Fibroblast of lung (primary cell): Measurements from ENCODE around the gene OSBPL9.

Source experiments
- CTCF ChIP-seq, 2 donors: IDR thresholded peaks in 1 of 2; conservative IDR thresholded peaks in 1 of 2; 1 replicate in 1 of 2; 2 replicates in 1 of 2; pipeline ENCODE4 v1.5.1; 2011 to 2012; ENCODE audit warnings: low read length in 2 of 2, control low read depth in 1 of 2, inconsistent platforms in 1 of 2, low read depth in 1 of 2, mild to moderate bottlenecking in 1 of 2
- EZH2 ChIP-seq: IDR thresholded peaks from 2 replicates; pipeline ENCODE4 v1.5.1; 2012; ENCODE audit warnings: low read length, control low read depth, mild to moderate bottlenecking; ENCODE audit errors: missing control alignments

DNA sequence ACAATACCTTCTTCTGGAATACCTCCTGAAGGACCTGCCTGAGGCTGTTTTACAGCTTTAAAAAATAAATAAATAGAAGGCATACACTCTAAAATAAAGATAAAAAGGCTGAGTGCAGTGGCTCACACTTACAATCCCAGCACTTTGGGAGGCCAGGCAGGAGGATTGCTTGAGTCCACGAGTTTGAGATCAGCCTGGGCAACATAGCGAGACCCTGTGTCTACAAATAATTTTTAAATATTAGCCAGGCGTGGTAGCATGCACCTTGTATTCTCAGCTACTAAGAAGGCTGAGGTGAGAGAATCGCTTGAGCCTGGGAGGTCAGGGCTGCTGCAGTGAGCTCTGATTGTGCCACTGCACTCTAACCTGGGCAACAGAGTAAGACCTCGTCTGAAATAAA is 75.0 kb downstream of the OSBPL9 start:
- no peak for TF ChIP-seq CTCF (conservative IDR thresholded peaks at IDR 0.05 in 1 of 2, IDR thresholded peaks at IDR 0.05 in 1 of 2; ENCODE audit: low read depth in 1 of 2, low read length in 2 of 2)
- no peak for TF ChIP-seq EZH2
